ENCODE results near the gene PMPCA. TPM values are rescaled to one million over a fixed set of nuclear protein-coding genes. Genes with fewer than 3 reads are reported as not detected.

PMPCA gene
- total and polyA plus RNA-seq, 2 donors (not counting 3 experiments of a cell fraction or from before 2014, with no cell fraction given), result 69.0 to 75.3 TPM

GRCh38 chr9:136393531-136393930 lies 16.9 kb upstream of the PMPCA start:
- POLR2A ChIA-PET, result no interaction called here
- H3K4me3 ChIP-seq (replicated peaks in 1 of 3; ENCODE audit: insufficient read depth in 1 of 3, low read depth in 1 of 3, low read length in 3 of 3), result no peak overlapping the region
- H3K36me3 ChIP-seq (ENCODE audit: control insufficient read depth in 2 of 2, extremely low read depth in 1 of 2, insufficient read depth in 2 of 2, low read length in 2 of 2), result peaks cover 9 to 76% of the 10 kb centered on the region in 2 experiments
- no peak overlapping the region for H3K9ac ChIP-seq (replicated peaks; ENCODE audit: extremely low read depth, insufficient read depth, low read length)
- DNase-seq (ENCODE audit: low read depth, low spot score) (no peak), FAIRE-seq (no peak)
- CTCF ChIA-PET, result no interaction called here
- TF ChIP-seq FOS (IDR thresholded peaks at IDR 0.05; ENCODE audit: borderline replicate concordance, insufficient read depth, low read length), result no peak
- TF ChIP-seq POLR2A (IDR thresholded peaks at IDR 0.05; ENCODE audit: low read depth, low read length), result no peak
- TF ChIP-seq MAX (IDR thresholded peaks at IDR 0.05; ENCODE audit: insufficient read depth, insufficient read length), result no peak
- TF ChIP-seq JUN (IDR thresholded peaks at IDR 0.05; ENCODE audit: borderline replicate concordance, insufficient read depth, insufficient read length, low read depth), result no peak
- no peak for TF ChIP-seq GATA2 (IDR thresholded peaks at IDR 0.05; ENCODE audit: insufficient read depth, insufficient read length, low read depth, low read length)
- TF ChIP-seq CTCF (IDR thresholded peaks at IDR 0.05; ENCODE audit: extremely low read depth in 1 of 2, insufficient read depth in 1 of 2, low read depth in 1 of 2, low read length in 2 of 2), result no peak
- no peak for TF ChIP-seq EZH2 (IDR thresholded peaks at IDR 0.05; ENCODE audit: borderline replicate concordance, low read depth, low read length, severe bottlenecking)
- TF ChIP-seq POLR2AphosphoS5 (IDR thresholded peaks at IDR 0.05; ENCODE audit: insufficient read depth, low read depth, low read length), result no peak
- TF ChIP-seq MYC (IDR thresholded peaks at IDR 0.05; ENCODE audit: low read depth, low read length), result no peak
- no peaks in the 10 kb centered on the region for H3K9me3 ChIP-seq (replicated peaks; ENCODE audit: control insufficient read depth, insufficient read depth, low read length)
- H4K20me1 ChIP-seq (replicated peaks; ENCODE audit: control insufficient read depth, extremely low read depth, insufficient read depth, low read length), result no peaks in the 10 kb centered on the region
- no peak overlapping the region for H3K27ac ChIP-seq (ENCODE audit: insufficient read depth, low read depth, low read length)
- BruUV-seq (replicated peaks), result no TSS peak
- peaks cover 2% of the 10 kb centered on the region for H3K4me1 ChIP-seq (ENCODE audit: control insufficient read depth, extremely low read depth, insufficient read depth, low read length)
- intact Hi-C loops (cut with micrococcal nuclease), result no loop called here
- H3K4me2 ChIP-seq (ENCODE audit: insufficient read depth, low read length), result no peak overlapping the region
- H3K79me2 ChIP-seq (ENCODE audit: control insufficient read depth, insufficient read depth, low read length), result peaks cover 8% of the 10 kb centered on the region
- H2AFZ ChIP-seq (ENCODE audit: low read depth, low read length), result no peak overlapping the region
- H3K9me1 ChIP-seq (replicated peaks; ENCODE audit: control insufficient read depth, extremely low read depth, insufficient read depth, low read length), result no peaks in the 10 kb centered on the region
- dilution Hi-C loops (cut with MboI; ENCODE audit: extremely low pct_ligation_motif_present, low sequenced_read_pairs), result no loop called here
- no peaks in the 10 kb centered on the region for H3K27me3 ChIP-seq (ENCODE audit: control insufficient read depth in 2 of 2, insufficient read depth in 2 of 2, low read length in 2 of 2)

All from endothelial cell of umbilical vein (primary cell).